NCI-H69 (cell line): ENCODE data around the gene KYNU.
A peak's percentile ranks its signal among the peaks of the same experiment; 100 is the strongest.
"Not testable (repeated sequence)": the region's sequence is repeated elsewhere in the genome, so short reads cannot be mapped to it uniquely, and the experiment has no call there.

Source experiments
- DNase-seq: peaks from one replicate; lab custom pipeline; 2025; lab: John Stamatoyannopoulos, UW

The KYNU gene

DNA sequence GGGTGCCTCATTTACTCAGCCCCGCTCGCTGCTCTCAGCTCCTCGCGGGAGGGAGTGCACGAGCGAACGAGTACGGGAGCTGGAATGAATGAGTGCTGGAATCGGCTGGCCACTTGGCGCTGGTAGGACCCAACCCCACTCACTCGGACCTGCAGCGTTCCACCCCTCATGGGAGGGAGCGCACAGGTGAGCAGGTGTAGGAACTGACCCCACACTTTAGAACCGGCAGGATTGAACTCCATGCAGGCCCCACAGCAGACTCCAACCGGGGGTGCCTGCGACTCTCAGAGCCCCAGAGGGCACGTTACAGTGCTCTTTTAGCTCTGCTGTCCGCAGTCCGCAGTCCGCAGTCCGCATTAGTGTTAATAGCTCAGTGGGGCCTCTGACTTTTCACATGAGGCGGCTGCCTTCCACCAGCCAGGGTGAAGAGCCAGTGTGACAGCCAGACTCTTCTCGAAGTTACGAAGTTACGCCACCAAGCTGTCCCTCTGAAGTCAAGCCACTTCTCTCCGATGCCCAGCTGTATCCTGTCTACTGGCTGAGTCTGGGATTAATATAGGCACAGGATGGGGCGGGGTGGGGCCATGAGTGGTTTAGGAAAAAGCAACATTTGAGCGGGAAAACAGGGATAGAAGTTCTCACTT is 149.1 kb downstream of the KYNU start:
- peak; percentile 3 for DNase-seq

DNA sequence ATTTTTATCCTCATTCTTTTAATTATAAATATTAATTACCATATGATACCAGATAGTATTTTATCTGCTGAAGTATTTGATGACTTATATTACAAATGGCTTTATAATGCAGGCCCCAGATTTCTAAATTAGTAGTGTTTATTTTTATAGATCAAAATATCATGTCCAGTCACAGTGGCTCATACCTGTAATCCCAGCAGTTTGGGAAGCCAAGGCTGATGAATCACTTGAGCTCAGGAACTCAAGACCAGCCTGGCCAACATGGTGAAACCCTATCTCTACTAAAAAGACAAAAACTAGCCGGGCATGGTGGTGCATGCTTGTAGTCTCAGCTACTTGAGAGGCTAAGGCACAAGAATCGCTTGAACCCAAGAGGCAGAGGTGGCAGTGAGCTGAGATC is 151.7 kb downstream of the KYNU start:
- DNase-seq: no peak

DNA sequence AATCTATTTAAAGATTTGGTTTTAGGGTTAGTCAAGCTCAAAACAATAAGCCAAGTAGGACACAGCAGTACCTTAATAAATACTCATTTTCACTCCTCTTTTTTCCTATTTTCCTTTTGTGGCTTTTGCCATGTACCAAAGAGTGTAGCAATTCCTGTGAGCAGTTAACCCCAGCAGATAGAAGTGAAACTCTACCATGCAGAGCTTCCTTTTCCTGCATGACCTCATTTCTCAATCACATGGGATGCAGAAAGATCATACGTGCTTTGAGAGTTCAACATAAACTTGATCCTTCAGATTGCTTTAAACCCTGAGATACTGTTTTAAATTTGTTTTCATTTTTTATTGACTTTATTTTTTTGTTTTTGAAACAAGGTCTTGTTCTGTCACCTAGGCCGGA is 152.7 kb downstream of the KYNU start:
- DNase-seq: no peak

DNA sequence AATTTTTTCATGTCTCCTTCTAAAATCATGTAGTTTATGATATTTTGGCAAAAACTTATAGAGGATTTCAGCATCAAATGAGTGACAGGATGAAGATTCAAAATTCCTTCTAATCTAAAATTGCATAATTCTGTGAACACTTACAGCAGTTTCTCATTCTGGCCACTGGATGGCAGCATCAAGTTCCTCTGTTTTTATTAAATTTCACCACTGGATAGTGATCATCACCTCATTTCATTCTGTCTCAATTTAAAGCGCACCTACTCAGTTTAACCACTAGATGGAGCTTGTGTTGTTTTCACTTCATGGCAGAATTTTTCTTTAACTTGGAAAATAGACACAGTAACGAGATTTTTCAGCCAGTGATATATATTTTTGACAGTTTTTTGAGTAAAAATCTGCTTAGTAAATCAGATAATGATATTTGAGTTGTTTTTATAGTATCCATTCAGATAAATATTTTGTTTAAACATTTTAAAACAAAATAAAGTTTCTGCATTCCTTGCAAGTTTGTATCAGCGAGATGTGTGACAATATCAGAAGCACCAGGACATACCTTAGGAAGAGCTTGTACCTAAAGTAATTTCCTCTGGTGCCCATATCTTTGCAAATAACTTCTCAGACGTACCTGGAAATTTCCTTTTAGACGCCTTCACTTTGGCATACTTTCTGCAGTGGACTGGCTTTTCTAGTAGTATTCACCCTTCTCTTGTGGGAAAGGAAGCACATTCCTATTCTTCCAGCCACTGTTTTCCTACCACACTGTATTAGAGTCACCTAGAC is 157.0 kb downstream of the KYNU start:
- DNase-seq: peak; percentile 69

GRCh38 chr2:143051465-143051864 is 174.0 kb downstream of the KYNU start:
- no peak for DNase-seq

- DNase-seq: not testable (repeated sequence)
Observed at GRCh38 chr2:143053437-143053836, 176.0 kb downstream of the KYNU start.

GRCh38 chr2:143056550-143056949 is 179.1 kb downstream of the KYNU start:
- no peak for DNase-seq

DNA sequence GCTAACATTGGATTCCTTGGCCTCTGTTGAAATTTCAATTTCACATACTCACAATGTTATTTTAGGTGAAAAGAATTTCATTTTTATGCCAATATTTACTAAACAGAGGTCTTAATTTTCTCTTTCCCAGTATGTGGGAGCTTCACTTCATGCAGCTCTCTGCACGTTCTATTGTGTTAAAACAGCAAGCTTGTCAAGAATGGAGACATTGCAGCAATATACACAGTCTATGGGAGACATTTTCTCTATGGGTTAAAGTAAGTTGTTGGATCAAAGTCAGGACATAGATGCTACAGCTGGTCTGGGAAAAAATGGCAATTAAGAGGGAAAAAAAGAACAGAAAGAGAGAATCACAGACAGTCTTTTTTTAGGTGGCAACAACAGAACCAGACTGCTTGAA is 181.4 kb downstream of the KYNU start:
- DNase-seq: no peak

DNA sequence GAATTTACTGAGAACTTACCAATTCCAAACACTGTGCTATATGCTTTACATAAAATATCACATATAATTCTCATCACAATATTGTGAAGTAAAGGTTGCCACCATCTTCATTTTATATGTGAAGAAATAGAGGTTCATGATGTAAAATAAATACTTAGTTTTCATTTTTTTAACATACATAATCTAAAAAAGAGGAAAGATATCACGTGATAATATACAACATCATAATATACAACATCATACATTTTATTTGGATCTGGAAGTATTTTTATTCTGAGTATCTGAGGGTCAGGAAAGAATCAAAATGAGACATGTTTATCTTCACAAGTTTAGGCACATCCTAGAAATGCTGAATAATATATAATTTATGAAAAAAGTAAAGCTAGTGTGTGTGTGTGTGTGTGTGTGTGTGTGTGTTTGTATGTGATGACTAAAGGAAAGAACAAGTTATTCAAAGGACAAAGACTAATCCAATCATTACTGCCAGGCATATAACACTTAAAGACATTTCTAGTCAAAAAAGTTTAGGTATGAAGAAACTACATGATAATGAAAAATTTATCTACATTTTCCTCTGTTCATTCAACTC is 186.2 kb downstream of the KYNU start:
- no peak for DNase-seq

DNA sequence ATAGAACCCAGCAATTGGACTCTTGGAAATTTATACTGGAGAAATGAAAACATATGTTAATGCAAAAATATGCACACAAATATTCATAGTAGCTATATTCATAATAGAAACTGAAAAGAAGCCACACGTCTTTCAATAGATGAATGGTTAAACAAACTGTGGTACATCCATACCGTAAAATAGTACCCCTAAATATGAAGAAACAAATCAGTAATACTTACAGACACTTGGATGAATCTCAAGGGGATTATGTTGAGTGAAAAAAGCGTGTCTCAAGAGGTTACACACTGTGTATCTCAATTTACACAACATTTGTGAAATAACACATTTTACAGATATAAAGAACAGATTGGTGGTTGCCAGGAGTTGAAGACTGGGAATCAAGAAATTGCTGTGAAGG is 190.6 kb downstream of the KYNU start:
- DNase-seq: no peak

- no peak for DNase-seq
Observed at GRCh38 chr2:143068509-143068908, 191.0 kb downstream of the KYNU start.

GRCh38 chr2:143070704-143071103 is 193.2 kb downstream of the KYNU start:
- DNase-seq: no peak

DNA sequence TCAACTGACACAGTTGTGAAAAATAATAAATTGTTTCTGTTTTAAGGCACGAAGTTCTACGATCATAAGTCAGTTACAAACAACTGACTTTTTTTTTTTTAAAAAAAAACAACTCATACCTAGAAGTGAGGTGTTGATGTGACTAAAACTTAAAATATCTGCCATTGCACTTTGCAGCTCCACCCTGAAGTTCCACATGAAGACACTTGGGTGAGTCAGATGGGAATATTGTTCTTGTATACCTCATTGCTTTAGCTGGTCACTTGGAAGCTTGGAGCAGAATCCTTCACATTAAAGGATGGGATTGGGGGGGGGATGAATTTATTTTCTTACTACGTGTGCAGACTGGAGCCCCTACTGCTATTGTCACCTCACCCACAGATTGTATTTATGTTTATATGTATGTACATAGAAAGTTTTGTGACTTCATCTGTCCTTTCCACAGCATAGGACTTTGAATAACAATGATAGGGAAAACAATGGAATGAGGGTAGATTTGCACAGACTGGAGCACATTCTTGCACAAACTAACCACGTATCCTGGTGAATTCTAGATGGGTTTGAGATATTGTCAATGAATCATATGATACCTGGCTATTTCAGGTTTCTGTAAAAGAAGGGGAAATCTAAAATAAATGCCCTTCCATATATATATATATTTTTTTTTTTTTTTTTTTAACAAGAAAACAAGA is 193.9 kb downstream of the KYNU start:
- no peak for DNase-seq

- not testable (repeated sequence) for DNase-seq
Observed at GRCh38 chr2:143074913-143075312, 197.4 kb downstream of the KYNU start.

DNA sequence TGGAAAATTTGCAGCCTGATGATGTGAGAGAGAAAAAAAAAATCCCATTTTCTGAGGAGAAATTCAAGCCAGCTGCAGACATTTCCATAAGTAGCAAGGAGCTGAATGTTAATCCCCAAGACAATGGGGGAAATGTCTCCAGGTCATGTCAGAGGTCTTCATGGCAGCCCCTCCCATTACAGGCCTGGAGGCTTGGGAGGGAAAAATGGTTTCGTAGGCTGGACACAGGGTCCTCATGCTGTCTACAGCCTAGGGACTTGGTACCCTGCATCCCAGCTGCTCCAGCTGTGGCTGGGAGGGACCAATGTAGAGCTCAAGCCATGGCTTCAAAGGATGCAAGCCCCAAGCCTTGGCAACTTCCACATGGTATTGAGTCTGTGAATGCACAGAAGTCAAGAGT is 198.2 kb downstream of the KYNU start:
- DNase-seq: no peak

DNA sequence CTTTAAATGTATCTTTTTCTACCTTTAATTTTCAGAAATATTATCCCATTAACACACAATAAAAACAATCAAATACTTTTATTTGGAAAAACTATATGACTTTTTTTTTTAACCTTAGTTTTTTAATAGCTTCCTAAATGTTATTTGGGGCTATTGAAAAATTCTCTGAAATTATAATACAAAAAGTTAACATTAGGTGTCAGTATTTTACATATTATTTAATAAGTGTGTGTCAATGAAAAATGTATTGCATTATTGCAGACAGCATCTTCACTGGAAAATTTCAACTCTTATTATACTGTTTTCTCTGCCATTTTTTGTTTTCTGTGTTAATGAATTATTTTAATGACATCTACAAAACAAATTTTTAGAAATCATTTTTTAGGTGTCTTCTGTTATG is 200.6 kb downstream of the KYNU start:
- no peak for DNase-seq

DNA sequence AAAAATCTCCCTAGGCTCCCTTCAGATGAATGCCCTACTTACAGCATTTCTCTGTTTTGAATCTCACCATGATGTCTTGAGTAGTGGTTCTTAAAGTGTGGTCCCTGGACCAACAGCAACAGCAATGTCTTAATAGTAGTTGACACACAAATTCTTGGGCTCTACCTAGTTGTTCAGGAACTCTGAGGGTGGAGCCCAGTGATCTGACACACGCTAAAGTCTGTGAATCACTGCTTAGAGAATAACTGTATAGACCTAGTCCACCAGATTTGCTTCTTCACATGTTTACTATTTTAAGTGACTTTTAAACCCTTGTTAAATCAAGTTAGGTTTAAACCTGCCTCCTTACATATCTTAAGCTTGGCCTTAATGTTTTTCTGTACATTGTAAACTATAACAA is 204.2 kb downstream of the KYNU start:
- DNase-seq: no peak

DNA sequence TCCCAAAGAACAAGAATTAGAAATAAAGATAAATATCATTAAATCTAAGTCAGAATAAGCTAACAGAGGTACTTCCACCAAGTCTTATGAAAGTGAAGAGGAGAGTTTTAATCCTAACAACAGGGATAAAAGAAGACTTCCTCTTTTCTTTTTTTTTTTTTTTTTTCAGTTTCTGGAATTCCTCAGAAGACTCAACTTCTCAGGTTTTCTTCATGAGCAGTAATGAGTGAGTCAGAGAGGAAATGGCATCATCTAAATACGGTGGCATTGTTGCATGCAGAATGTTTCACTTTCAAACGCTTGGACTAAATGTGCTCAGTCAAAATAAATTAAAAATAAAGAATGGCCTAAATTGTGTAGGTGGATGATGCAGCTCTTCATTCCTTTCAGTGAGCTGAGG is 206.2 kb downstream of the KYNU start:
- no peak for DNase-seq

GRCh38 chr2:143084462-143084861 is 207.0 kb downstream of the KYNU start:
- no peak for DNase-seq

GRCh38 chr2:143085125-143085784 is 207.8 kb downstream of the KYNU start:
- DNase-seq: no peak

- no peak for DNase-seq
Observed at GRCh38 chr2:143087033-143087432, 209.6 kb downstream of the KYNU start.

GRCh38 chr2:143088388-143088787 is 210.9 kb downstream of the KYNU start:
- no peak for DNase-seq
